HG03378 (cell line): ENCODE measurements around the gene UGT1A8.
"Not testable (repeated sequence)": the region's sequence is repeated elsewhere in the genome, so short reads cannot be mapped to it uniquely, and the experiment has no call there.

Experiments used
- ATAC-seq: cut with Tn5 transposase; IDR thresholded peaks from one replicate; pipeline ENCODE4 v1.9.1; 2021; ENCODE audit warnings: mild to moderate bottlenecking, moderate library complexity; ENCODE audit not compliant: unreplicated experiment

Gene UGT1A8

DNA sequence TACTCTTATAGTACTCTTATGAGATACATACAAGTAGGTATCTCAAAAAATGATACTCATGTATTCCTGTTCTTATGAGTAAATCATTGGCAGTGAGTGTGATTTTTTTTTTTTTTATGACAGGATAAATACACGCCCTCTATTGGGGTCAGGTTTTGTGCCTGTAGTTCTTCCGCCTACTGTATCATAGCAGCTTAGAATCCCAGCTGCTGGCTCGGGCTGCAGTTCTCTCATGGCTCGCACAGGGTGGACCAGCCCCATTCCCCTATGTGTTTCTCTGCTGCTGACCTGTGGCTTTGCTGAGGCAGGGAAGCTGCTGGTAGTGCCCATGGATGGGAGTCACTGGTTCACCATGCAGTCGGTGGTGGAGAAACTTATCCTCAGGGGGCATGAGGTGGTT lies at the start of gene UGT1A8:
UGT1A8 (plus strand) TSS at position 158 of the 400 bp plus-strand sequence; CDS start at position 233, 75 bp downstream.
- not testable (repeated sequence) for ATAC-seq

DNA sequence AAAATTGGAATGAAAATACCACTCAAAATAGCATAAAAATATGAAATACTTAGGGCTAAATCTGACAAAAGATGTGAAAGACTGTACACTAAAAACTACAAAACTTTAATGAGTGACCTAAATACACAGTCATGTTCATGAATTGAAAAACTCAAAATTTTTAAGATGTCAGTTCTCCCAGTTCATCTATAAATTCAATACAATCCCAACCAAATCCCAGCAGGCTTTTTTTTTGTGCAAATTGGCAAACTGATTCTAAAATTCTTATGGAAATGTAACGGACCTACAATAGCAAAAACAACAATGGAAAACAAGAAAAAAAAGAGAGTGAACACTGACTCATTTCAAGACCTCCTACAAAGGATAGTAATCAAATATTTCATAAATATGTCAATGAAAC lies 46.4 kb upstream of the UGT1A8 start:
- ATAC-seq: no peak

DNA sequence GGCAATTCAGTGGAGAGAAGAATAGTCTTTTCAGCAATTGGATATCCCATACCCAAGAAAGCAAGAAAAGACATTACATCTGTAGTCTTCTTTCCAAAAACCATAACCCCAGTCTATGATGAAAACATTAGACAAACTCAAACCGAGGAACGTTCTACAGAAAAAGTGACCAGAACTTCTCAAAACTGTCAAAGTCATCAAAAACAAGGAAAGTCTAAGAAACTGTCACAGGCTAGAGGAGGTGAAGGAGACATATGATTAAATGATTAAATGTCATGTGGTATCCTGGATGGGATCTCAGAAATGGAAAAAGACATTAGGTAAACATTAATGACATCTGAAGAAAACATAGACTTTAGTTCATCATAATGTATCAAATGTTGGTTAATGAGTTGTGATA lies 46.0 kb upstream of the UGT1A8 start:
- ATAC-seq: no peak

DNA sequence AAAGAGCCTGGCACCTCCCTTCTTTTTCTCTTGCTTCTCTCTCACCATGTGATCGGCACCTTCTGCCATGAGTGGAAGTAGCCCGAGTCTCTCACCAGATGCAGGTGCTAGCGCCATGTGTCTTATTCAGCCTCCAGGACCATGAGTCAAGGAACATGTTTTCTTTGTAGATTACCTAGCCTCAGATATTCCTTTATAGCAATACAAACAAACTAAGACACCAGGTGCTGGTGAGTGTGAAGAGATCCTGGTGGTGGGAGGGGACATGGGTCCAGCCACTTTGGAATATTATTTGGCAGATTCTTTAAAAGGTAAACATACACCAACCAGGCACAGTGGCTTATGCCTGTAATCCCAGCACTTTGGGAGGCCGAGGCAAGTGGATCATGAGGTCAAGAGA lies 45.0 kb upstream of the UGT1A8 start:
- ATAC-seq: no peak

DNA sequence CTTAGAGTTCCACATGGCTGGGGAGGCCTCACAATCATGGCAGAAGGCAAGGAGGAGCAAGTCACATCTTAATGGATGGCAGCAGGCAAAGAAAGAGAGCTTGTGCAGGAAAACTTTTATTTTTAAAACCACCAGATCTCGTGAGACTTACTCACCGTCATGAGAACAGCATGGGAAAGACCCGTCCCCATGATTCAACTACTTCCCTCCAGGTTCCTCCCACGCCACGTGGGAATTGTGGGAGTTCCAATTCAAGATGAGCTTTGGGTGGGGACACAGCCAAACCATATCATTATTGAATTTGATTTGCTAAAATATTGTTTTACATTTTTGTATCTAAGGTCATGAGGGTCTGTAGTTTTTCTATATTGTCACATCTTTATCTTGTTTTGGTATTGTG lies 40.1 kb upstream of the UGT1A8 start:
- not testable (repeated sequence) for ATAC-seq

DNA sequence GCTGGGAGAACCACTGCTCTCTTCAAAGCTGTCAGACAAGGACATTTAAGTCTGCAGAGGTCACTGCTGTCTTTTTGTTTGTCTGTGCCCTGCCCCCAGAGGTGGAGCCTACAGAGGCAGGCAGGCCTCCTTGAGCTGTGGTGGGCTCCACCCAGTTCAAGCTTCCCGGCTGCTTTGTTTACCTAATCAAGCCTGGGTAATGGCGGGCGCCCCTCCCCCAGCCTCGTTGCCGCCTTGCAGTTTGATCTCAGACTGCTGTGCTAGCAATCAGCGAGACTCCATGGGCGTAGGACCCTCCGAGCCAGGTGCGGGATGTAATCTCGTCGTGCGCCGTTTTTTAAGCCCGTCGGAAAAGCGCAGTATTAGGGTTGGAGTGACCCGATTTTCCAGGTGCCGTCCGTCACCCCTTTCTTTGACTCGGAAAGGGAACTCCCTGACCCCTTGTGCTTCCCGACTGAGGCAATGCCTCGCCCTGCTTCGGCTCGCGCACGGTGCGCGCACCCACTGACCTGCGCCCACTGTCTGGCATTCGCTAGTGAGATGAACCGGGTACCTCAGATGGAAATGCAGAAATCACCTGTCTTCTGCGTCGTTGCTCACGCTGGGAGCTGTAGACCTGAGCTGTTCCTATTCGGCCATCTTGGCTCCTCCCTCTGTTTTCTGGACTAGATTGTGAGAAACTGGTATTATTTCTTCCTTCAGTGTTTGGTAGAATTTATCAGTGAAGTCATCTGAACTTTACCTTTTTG lies 34.0 kb upstream of the UGT1A8 start:
- ATAC-seq: not testable (repeated sequence)

DNA sequence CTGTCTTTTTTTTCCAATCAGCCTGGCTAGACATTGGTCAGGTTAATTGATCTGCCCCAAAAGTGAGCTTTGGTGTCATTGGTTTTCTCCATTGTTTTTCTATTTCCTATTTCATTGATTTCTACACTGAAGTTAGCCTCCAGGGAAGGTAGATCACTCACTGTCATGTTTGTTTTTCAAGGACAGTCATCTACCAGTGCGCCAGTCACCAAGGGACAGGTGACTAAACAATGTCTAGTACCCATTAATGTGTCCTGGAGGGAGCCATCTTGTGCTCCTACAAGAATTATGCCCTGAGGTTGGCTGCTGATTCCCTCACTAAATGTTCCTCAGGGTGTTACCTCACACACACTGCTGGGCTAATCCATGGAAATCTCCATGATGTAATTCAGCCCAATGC lies 33.2 kb upstream of the UGT1A8 start:
- ATAC-seq: no peak

DNA sequence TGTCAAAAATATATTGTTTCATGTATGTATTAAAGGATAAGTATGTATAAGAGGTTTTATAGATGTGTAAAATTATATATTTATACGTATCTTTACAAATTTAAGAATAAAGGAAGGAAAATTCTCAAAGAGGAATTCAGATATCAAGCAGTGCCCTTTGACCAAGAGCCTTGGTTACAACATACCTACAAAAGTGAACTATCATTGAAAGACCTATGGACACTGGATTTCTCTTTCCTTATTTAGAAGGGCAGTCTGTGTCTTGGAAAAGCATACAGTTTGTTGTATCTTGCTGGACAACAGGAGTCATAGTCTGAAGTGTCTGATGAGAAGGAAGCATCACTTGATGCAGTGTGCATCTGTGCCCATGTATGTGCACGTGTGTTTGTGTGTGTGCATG lies 29.0 kb upstream of the UGT1A8 start:
- no peak for ATAC-seq

DNA sequence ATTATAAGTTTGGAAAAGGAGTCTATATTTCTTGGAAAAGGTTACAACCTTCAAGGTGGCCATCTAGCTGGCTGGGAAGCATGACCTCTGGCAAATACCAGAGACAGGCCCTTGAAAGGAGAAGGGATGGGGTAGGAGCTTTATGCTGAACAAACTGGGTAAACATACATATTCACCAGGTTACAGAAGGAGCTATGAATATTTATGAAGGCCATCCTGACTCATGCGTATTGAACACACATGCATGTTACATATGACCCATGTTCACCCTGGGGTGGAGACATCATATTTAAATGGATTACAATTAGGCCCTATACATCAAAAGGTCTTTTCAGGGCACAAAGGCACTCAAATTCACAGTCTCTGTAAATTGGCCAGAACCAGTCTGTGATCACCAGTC lies 24.7 kb upstream of the UGT1A8 start:
- ATAC-seq: not testable (repeated sequence)

DNA sequence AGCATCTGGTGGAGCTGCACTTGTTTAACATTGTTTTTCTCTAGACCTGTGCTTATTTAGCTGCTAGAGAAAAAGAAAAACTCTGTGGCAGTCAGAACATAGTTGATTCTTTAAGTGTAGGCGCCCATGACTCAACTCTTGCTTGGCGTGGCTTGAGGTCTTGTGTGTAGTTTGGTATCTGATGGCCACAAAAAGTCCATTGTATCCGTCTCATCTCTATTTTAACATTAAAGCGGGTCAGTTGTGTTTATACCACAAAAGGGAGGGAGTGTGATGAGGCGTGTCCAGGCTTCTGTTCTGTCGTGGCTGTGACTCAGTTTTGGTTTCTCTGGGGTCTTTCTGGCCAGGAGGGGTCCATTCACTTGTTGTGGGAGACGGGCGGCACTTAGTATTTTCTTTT lies 24.2 kb upstream of the UGT1A8 start:
- ATAC-seq: peak; percentile 51

DNA sequence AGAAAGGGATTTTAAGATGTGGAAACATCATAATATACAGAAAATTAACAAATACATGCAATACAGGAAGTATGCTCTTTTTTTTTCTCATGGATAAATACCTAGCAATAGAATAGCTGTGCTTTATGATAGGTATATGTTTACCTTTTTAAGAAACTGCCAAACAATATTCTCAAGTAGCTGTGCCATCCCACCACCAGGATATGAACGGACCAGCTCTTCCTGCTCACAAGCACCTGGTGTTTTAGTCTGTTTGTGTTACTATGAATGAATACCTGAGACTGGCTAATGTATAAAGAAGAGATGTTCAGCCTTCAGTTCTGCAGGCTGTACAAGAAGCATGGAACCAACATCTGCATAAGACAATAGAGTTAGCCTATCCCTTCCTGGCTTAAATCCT lies 19.9 kb upstream of the UGT1A8 start:
- ATAC-seq: no peak

DNA sequence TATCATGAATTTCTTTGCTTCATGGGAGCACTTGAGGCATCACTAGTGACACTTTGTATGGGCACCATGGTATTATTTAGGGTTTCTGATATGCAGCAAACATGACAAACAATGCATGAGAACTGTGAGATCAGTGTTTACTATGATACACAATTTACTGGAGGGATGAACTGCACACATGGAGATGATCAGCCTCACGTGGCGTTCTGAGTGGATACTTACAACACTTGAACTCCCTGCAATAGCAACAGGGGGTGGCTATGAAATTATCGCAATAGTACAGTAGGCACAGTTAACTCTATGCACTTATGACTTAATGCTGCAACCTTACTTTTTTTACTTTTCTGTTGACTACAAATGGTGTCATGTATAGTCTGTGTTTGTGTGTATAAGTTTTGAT lies 18.5 kb upstream of the UGT1A8 start:
- ATAC-seq: no peak

DNA sequence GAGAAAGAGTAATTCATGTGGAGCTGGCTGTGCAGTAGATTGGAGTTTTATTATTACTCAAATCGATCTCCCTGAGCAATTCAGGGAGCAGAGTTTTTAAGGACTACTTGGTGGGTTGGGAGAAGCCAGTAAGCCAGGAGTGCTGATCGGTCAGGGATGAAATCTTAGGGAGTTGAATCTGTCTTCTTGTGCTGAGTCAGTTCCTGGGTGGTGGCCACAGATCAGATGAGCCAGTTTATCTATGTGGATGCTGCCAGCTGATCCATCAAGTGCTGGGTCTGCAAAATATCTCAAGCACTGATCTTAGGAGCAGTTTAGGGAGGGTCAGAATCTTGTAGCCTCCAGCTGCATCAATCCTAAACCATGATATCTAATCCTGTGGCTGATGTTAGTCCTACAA lies 17.0 kb upstream of the UGT1A8 start:
- ATAC-seq: no peak

DNA sequence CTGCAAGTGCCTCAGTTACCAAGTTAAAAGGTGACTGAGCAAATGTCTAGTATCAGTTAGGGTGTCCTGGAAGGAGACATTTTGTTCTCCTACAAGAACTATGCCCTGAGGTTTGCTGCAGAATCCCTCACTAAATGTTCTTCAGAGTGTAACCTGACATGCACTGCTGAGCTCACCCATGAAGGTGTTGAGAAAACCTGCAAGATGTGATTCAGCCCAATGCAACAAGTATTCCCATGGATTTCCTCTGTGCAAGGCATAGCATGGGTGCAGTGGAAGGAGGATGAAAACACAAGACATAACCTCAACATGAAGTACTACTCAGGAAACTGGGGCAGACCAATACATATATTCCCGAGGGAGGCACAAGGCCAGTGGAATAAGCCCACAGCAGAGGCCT lies 15.4 kb upstream of the UGT1A8 start:
- no peak for ATAC-seq

DNA sequence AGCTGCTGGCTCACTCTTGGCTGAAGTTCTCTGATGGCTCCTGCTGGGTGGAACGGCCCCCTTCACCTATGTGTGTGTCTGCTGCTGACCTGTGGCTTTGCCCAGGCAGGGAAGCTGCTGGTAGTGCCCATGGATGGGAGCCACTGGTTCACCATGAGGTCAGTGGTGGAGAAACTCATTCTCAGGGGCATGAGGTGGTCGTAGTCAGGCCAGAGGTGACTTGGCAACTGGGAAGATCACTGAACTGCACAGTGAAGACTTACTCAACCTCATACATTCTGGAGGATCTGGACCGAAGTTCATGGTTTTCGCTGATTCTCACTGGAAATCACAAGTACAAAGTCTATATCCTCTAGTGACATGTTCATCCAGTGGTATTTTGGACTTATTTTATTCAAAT lies 13.9 kb upstream of the UGT1A8 start:
- no peak for ATAC-seq

DNA sequence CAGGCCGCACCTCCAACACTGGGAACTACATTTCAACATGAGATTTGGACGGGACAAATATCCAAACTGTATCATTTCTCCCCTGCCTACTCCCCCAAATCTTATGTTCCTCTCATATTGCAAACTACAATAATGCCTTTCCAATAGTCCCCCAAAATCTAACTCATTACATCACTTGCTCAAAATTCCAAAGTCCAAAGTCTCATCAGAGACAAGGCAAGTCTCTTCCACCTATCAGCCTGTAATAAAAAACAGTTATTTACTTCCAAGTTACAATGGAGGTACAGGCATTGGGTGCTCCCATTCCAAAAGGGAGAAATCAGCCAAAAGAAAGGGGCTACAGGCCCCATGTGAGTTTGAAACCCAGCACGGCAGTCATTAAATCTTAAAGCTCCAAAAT lies 12.6 kb upstream of the UGT1A8 start:
- ATAC-seq: no peak

DNA sequence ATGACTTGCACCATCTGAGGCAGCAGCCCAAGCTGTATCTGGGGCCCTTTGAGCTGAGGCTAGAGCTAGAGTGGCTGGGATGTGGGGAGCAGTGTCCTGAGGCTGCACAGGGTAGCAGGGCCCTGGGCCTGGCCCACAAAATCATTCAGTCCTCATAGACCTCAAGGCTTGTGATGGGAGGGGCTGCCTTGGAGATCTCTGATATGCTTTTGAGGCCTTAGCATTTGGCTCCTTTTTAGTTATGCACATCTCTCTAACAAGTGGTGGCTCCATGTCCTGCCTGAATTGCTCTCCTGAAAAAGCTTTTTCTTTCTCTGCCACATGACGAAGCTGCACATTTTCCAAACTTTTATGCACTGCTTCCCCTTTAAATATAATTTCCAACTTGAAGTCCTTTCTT lies 11.8 kb upstream of the UGT1A8 start:
- ATAC-seq: no peak

DNA sequence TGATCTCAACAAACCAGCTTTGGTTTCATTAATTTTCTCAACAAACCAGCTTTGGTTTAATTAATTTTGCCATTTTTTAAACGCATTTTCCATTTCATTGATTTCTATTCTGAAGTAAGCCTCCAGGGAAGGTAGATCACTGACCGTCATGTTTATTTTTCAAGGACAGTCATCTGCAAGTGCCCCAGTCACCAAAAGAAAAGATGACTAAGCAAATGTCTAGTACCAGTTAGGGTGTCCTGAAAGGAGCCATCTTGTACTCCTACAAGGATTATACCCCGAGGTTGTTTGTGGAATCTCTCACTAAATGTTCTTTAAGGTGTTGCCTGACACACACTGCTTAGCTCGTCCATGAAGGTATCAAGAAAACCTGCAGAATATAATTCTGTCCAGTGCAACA lies 6.1 kb upstream of the UGT1A8 start:
- ATAC-seq: no peak

DNA sequence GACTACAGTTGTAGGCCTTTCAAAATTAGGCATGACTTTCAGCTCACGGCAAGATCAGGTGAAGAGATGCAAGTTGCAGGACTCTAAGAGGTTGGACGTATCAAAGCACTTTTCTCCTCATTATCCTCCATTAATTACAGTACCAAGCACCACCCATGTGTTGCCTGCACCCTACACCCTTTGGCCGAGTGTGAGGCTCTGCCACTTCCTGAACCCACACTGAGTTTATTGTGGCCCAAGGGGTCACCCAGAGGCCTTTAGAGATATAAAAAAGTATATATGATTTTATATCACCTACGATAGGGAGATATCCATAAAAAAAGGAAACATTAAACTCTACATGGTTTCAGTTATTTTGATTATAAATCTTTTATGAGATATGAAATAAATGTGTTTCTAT lies 2.8 kb downstream of the UGT1A8 start:
- no peak for ATAC-seq

DNA sequence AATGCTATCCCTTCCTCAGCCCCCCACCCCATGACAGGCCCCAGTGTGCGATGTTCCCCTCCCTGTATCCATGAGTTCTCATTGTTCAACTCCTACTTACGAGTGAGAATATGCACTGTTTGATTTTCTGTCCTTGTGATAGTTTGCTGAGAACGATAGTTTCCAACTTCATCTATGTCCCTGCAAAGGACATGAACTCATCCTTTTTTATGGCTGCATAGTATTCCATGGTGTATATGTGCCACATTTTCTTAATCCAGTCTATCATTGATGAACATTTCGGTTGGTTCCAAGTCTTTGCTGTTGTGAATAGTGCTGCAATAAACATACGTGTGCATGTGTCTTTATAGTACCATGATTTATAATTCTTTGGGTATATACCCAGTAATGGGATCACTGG lies 4.4 kb downstream of the UGT1A8 start:
- not testable (repeated sequence) for ATAC-seq

DNA sequence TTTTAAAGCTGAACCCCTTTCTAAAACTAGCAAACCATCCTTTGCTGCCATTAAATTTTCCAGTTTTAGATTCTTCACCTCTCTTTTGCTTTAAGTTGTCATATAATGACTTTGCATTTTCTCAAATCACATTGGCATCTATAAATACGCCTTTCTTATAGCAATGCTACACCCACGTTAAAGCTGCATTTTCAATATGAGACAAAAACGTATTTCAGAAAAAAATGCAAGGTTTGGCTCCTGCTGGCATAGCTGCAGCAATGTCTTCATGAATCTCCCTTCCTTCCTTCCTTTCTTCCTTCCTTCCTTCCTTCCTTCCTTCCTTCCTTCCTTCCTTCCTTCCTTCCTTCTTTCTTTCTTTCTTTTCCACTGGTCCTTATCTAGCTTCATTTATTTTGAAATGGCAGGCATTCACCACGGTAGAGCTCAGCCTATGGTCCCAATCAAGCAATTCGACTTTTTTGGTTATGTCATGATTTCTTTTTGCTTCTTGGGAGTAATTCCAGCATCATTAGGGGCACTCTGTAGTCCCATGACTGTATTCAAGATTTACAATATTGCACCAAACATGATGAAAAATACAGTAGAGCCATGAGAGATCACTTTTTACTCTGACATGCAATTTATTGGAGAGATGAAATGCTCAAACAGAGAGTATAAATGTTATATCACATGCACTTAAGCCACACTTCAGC lies 10.0 kb downstream of the UGT1A8 start:
- no peak for ATAC-seq

DNA sequence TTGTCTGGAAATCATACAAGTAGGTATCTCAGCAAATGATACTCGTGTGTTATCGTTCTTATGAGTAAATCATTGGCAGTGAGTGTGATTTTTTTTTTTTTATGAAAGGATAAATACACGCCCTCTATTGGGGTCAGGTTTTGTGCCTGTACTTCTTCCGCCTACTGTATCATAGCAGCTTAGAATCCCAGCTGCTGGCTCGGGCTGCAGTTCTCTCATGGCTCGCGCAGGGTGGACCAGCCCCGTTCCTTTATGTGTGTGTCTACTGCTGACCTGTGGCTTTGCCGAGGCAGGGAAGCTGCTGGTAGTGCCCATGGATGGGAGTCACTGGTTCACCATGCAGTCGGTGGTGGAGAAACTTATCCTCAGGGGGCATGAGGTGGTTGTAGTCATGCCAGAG lies 18.9 kb downstream of the UGT1A8 start, which contains the start of gene UGT1A10:
UGT1A10 (plus strand) TSS at position 143 of the 400 bp plus-strand sequence; CDS start at position 218, 75 bp downstream.
- ATAC-seq: not testable (repeated sequence)
